ENCODE results near the gene CHADL.
A peak's percentile ranks its signal among the peaks of the same experiment; 100 is the strongest.

CHADL gene

DNA sequence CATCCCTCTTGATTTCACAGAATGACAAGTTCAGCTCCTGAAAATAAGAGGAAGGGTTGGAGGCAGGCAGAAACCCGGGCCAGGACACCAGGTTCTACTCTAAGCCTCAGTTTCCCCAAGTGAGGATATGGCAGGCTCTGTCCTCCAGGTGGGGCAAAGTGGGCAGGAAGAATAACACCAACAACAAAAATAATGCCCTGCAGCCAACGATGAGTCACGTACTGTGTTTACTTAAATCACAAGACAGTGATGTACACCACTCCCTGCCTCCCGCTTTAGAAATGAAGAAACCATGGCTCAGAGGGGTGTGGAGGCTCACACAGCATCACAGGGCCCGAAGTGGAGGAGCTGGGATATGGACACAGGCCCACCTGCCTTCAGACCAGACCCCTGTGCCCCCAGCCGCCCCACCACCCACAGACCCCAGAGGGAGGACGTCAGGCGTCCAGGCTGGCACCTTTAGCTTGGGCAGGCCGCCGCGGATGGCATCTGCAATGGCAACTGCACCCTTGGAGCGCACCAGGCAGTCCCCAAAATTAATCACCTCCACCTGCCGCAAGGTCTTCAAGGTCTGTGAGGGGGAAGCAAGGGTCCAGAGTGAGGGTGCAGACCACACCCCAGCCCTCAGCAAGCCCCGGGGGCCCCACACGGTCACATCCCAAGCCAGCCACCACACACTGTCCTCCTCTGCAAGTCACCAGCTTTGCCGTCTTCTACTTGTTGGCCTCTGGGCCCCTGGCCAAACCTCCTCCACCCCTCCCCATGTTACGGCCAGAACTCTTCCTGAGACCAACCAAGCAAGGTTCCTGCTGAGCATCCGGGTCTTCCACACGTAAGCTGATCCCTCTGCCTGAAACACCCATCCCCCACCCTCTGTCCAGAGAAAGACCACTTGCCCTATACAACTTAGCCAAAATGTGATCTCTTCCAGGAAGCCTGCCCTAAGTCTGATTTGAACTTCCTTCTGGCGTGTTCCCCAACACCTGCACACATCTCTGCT, 15.8 kb upstream of the CHADL start:
- DNase-seq (ENCODE audit: low read depth in 2 of 2) = no peak

DNA sequence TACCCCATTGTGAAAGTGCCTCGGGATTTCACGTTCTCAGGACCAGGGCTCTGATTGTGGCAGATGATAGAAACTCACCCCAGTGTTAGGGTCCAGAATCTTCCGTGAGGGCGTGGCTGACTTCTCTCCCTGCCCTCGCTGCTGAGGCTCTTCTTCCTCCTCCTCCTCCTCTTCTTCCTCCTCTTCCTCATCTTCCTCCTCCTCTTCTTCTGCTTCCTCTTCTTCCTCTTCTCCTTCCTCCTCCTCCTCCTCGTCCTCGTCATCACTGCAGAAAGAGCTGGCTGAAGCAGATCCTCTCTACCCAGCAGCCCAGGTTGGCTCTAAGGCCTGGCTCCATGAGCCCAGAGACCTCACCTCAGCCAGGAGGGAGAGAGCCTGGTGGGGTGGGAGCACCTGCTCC, 13.5 kb upstream of the CHADL start:
- DNase-seq (ENCODE audit: low read depth in 2 of 2) = no peak

DNA sequence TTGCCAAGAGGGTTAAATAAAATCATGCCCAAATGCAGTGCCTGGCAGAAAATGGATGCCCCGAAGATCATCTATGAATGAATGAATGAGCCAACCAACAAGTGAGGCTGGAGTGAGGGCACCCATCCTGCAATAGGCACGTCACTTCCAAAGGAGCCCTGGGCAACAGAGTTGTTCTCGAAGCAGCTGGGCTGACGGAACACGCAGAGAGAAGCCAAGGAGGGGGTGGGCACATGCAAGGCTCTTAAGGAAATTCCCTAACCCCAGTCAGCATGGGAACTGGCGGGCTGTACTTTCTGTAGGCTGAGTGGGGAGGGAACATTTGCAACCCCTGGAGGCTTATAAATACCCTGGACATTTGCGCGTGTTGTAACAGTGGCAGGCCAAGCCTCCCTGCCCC, 11.6 kb upstream of the CHADL start:
- DNase-seq (ENCODE audit: low read depth in 2 of 2) = no peak

GRCh38 chr22:41250127-41250526, 9.4 kb upstream of the CHADL start:
- DNase-seq (ENCODE audit: low read depth in 2 of 2) = no peak

DNA sequence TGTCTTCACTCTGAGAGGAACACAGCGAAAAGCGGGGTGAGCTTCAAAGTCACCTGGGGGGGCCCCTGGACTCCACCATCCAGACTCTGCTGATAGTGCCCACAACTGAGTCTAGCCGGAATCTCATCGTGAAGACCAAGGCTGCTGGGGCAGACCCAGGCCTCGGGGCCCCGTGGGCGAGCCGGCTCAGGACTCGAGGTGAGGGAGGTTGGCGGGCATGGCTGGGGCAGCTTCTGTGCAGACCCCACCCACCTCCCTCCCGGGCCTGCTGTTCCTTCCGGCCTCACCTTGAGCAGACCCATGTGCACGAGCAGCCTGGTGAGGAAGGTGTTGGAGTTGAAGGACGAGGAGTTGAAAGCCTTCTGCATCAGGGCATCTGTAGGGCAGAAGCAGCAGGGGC, 8.7 kb upstream of the CHADL start:
- DNase-seq (ENCODE audit: low read depth in 2 of 2) = no peak

DNA sequence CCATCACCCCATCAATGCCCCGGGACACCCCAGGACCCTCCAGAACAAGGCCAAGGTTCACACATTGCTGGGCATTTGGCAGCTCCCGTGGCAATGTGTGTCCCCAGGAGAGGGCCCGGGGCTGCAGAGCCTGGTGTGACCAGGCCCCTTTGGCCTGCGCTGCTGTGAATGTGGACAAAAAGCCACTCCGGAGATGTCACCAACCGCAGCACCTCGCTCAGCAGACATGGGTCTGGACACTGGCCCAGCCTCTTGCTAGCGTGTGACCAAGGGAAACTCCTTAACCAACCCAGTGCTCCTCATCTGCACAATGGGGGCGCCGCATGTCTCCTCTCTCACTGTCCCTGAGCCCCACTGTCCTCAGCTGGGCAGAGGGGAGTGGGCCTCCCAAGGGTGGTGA, 8.0 kb upstream of the CHADL start:
- DNase-seq (ENCODE audit: low read depth in 2 of 2) = no peak

DNA sequence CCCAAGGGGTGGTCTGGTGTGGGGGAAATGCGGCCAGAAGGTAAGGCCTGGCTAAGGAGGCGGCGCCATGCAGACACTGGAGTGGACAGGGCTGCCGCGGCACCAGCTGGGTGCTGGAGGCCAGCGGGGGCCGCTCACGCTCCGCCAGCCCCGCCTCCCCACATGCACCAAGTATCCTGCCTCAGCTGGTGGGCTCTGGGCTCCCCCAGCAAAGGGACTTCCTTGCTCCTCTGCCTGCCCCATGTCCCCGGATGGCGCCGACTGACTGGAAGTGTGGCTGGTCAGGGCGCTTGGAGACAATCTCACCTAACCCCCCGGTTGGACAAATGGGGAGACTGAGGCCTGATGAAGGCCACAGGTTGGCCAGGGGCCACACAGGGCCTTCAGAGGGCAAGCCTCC, 7.6 kb upstream of the CHADL start:
- no peak for DNase-seq (ENCODE audit: low read depth in 2 of 2)

- DNase-seq (ENCODE audit: low read depth in 2 of 2) = no peak
Measured at GRCh38 chr22:41247703-41248102, 7.0 kb upstream of the CHADL start.

GRCh38 chr22:41245917-41246499, 5.3 kb upstream of the CHADL start:
- no peak for DNase-seq (ENCODE audit: low read depth in 2 of 2)

GRCh38 chr22:41243361-41243760, 2.6 kb upstream of the CHADL start:
- DNase-seq (ENCODE audit: low read depth in 2 of 2) = no peak

GRCh38 chr22:41242396-41243117, 1.8 kb upstream of the CHADL start:
- DNase-seq (ENCODE audit: low read depth in 2 of 2) = no peak

GRCh38 chr22:41241133-41241676, 474 bp upstream of the CHADL start:
- DNase-seq (ENCODE audit: low read depth in 2 of 2) = no peak

DNA sequence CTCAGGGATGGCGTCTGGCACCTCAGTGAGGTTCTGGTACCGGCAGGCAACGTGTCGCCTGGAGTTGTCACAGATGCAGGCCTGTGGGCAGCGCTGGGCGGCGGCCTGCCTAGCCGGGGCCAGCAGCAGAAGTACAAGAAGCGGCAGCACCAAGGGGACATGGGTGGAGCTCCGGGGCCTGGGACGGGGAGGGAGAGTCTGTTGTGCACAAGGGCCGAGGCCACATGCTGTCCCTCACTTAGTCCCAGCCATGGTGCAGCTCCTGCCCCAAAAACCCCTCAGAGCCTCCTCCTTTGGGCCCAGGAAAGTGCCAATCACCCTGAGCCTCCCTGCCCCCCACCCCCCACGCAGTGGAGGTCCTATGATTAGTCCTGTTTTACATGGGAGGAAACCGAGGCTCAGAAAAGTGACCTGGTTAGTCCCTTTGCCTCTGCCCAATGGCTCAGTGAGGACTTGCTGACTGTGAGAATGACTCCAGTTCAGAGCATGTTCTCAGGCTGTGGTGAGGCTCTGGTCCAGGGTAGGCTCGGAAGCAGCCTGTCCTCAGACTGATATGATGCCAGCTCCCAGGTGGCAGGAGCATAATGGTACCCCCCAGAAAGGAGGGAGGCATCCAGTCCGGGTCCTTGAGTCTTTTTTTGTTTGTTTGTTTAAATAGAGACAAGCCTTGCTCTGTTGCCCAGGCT, 1.1 kb downstream of the CHADL start:
- DNase-seq (ENCODE audit: low read depth in 2 of 2) = no peak

DNA sequence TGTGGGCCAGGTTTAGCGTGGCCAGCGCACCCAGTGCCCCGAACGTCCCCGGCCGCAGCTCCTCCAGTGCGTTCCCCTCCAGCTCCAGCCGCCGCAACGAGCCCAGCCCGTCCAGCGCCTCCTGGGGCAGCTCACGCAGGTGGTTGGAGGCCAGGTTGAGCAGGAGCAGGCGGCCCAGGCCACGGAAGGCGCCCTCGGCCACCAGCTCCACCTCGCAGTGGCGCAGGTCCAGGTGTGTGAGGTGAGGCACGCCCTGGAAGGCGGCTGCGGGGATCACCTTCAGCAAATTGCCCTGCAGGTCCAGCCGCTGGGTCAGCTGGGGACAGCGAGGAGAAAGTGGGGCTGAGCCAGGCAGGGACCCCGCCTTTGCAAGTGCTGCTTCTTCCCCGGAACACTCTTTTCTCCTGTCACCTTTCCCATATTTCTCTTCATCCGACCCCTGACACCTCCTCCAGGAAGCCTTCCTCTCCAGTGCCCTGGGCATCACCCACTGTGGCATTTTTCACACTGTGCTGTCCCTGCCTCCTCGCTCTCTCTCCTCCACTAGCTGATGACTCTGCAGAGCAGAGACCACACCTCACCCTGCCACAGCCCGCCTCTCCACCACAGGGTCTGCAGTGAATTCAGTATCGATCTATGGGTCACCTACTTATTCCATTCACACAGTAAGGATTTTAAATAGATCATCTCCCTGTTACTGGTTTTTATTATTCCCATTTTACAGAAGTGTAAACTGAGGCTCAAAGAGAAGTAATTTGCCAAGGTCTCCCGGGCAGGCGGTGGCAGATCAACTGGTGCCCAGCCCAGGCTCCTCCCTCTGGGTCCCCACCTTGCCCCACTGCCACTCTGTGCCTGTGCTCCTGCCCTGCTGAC, 1.9 kb downstream of the CHADL start:
- no peak for DNase-seq (ENCODE audit: low read depth in 2 of 2)

- DNase-seq (ENCODE audit: low read depth in 2 of 2) = peak; percentile 70 to 74
Measured at GRCh38 chr22:41237707-41238569, 2.8 kb downstream of the CHADL start.

DNA sequence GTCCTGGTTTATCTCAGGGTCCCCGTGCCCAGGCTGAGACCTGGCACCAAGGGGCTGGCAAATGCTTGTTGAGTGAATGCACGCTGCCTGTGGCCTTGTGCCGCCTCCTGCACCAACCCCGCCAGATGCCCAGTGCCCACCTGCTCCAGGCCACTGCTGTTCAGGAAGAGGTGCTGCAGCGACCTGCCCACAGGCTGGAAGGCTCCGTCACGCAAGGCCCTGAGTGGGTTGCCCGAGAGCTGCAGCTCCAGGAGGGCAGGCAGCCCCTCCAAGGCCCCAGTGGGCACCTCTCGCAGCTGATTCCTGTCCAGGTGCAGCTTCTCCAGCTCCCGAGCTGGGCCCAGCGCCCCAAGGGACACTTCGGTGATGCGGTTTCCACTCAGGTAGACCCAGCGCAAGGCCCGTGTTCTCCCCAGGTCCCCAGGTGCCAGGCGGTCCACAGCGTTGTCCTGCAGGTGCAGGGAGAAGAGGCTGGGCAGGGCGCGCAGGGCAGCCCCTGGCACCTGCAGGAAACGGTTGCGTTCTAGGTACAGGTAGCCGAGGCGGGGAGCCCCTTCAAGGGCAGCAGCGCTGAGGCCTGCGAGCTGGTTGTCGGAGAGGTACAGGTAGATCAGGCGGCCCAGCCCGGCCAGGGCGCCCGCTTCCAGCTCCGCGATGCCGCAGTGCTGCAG, 3.6 kb downstream of the CHADL start:
- DNase-seq (ENCODE audit: low read depth in 2 of 2) = no peak

GRCh38 chr22:41234815-41235695, 5.7 kb downstream of the CHADL start:
- DNase-seq (ENCODE audit: low read depth in 2 of 2) = no peak

- DNase-seq (ENCODE audit: low read depth in 2 of 2) = no peak
Measured at GRCh38 chr22:41231369-41231768, 9.4 kb downstream of the CHADL start.

Data from stimulated activated CD8-positive, alpha-beta memory T cell treated with anti-CD3 and anti-CD28 coated beads, Interleukin-15, amount 100 ng/mL, for 48 hours (primary cell).